Fibroblast of the aortic adventitia (primary cell): ENCODE results near the gene SEC22C. TPM values are rescaled to one million over a fixed set of nuclear protein-coding genes. Genes with fewer than 3 reads are reported as not detected.

Experiments
- DNase-seq: peaks from one replicate; pipeline ENCODE4 v3.0.0-alpha.2; 2010; ENCODE audit warnings: low read depth
- H3K4me3 ChIP-seq: 2 replicates; pipeline ENCODE4 v1.5.1; 2011; ENCODE audit warnings: low read depth, mild to moderate bottlenecking, control low read depth, low read length, moderate library complexity
- total RNA-seq: library from RNA; depleted of rRNA; stranded (reverse); fragments of >200 nt; gene quantifications from 2 replicates; pipeline ENCODE4 v1.2.3, GENCODE V29; 2012; ENCODE audit warnings: low replicate concordance
- TF ChIP-seq, protein P1 (sequence below): IDR thresholded peaks from 2 replicates; pipeline ENCODE4 v1.5.1; 2011; ENCODE audit warnings: mild to moderate bottlenecking, low read length, control low read depth, inconsistent platforms; ENCODE audit not compliant: insufficient read depth

The SEC22C gene, protein sequence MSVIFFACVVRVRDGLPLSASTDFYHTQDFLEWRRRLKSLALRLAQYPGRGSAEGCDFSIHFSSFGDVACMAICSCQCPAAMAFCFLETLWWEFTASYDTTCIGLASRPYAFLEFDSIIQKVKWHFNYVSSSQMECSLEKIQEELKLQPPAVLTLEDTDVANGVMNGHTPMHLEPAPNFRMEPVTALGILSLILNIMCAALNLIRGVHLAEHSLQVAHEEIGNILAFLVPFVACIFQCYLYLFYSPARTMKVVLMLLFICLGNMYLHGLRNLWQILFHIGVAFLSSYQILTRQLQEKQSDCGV
- total RNA-seq = 39.7 and 71.9 TPM in 2 replicates

DNA sequence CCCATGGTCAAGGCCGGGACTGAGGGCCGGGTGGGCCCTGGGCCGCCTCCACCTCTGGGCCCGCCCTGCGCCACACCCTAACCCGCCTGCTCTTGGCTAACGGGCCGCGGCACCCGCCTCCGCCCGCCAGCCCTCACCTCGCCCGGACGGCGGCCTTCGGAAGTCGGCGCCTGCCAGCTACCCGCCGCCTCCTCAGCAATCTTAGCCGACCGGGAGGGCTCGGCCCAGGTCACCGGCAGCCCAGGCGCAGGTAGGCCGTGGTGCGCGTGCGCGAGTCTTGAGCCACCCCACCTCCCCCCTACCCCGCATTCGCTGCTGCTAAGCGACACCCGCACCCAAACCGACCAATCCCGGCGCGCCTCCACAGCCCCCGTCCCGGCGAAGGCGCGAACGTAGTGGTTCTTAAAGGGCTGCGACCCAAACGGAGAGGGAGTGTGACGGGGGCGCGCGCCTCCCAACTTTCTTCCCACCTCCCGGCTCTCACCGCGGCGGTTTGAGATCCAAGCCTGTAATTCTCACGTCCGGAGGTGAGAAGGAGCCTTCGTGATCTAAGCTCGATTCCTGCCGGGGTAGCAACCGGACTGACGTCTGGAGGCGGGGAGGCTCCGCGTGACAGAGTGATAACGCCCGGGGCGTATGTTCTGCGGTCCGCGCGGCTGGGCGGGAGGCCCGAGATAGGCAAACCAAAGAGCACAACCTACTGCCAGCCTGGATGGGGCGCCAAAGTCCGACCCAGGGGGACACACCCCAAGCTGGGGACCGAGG is at the start of gene SEC22C:
Gene SEC22C, minus strand, starts transcription at position 259 of the 765 bp plus-strand sequence. CDS start 12,921 bp downstream, outside the sequence.
- peak; percentile 87 for DNase-seq
- H3K4me3 ChIP-seq = peak within 1 kb of the TSS; percentile 82
- TF ChIP-seq, protein P1, sequence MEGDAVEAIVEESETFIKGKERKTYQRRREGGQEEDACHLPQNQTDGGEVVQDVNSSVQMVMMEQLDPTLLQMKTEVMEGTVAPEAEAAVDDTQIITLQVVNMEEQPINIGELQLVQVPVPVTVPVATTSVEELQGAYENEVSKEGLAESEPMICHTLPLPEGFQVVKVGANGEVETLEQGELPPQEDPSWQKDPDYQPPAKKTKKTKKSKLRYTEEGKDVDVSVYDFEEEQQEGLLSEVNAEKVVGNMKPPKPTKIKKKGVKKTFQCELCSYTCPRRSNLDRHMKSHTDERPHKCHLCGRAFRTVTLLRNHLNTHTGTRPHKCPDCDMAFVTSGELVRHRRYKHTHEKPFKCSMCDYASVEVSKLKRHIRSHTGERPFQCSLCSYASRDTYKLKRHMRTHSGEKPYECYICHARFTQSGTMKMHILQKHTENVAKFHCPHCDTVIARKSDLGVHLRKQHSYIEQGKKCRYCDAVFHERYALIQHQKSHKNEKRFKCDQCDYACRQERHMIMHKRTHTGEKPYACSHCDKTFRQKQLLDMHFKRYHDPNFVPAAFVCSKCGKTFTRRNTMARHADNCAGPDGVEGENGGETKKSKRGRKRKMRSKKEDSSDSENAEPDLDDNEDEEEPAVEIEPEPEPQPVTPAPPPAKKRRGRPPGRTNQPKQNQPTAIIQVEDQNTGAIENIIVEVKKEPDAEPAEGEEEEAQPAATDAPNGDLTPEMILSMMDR = peak; percentile 24

DNA sequence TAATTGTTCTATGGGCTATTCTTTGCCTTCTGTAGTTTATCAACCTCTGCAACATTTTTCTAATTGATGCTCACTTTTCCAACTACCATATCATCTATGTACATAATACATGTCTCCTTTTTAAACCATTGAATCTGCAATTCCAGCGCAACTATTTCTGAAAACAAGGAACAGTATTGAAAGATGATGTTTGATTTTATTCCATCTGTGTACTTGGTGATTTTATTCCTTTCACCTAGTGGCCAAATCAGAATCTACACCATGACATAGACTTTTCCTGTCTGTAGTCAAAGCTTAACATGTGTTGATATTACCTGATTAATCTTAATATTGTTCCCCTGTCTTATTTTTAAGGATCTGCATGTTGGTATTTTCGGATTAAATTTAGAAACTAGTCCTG is 31.7 kb upstream of the SEC22C start:
- DNase-seq = no peak
- TF ChIP-seq, protein P1 = peak; percentile 42
- no peak overlapping the region for H3K4me3 ChIP-seq

DNA sequence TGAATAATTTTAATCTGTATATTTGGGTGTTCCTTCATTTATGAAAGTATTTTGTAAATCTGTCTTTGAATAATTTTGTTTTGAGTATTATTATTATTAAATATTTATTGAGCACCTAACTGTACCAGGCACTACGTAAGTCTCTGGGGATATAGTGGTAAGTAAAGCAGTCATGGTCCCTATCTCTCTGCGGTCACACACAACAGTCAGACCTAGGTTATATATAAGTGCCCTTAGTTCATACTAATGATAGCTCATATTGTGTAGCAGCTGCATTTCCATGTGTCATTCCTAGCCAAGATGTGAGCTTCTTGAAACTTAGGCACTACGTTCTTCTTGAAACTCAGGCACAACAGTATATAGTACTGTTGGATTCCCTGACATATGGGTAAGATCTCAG is 31.2 kb upstream of the SEC22C start:
- H3K4me3 ChIP-seq = no peak overlapping the region
- no peak for DNase-seq
- TF ChIP-seq, protein P1 = no peak

DNA sequence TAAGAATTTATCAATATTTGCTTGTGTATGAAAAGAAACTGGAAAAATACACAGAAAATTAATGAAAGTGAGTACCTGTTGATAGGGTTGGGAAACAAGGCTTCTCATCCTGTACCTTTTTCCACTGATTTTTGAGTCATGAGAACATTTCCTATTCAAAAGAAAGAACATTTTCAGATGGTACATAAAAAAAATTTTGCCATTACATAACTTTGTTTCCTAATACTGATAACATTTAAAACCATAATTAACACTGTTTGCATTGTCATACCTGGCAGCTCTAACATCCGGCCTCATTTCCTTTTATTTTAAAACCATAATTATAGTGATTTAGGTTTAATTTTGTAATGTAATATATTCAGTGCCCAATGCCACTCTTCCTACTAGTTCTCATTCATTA is 30.4 kb upstream of the SEC22C start:
- DNase-seq = no peak
- no peak overlapping the region for H3K4me3 ChIP-seq
- TF ChIP-seq, protein P1 = no peak

DNA sequence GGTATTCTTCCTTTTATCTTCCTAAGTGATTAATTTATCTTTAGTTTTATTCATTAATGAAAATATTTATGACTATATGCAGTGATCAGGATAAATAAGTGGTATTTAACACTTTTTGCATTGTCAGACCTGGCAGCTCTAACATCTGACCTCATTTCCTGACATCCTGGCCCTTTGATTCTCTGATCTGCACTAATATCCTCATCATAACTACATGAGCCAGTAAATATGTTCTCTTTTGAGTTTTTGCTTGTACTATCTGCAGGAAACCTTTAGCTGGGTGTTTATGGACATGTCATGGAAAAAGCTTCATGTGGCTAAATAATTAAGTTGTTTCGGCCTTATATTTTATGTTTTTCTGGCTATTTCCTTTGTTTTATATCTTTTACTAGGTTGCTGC is 29.2 kb upstream of the SEC22C start:
- H3K4me3 ChIP-seq = no peak overlapping the region
- DNase-seq = no peak
- TF ChIP-seq, protein P1 = no peak

DNA sequence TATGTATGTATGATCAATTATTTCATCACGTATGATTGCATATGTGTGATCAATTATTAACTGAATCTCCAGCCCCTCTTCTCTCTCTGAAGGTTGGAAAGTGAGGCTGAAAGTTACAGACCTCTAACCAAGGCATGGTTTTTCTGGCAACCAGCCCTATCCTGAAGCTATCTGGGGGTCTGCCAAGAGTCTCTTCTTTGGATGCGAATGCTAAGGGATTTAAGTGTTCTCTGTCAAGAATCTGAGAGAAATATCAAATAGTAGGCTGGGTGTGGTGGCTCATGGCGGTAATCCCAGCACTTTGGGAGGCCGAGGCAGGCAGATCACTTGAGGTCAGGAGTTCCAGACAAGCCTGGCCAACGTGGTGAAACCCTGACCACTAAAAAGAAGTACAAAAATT is 26.8 kb upstream of the SEC22C start:
- no peak overlapping the region for H3K4me3 ChIP-seq
- DNase-seq = peak; percentile 47
- TF ChIP-seq, protein P1 = no peak
